Stimulated activated CD8-positive, alpha-beta memory T cell treated with anti-CD3 and anti-CD28 coated beads, Interleukin-2, amount 100 ng/mL, for 48 hours (primary cell): ENCODE data around the gene ST13.
A peak's percentile ranks its signal among the peaks of the same experiment; 100 is the strongest.
"Not testable (repeated sequence)": the region's sequence is repeated elsewhere in the genome, so short reads cannot be mapped to it uniquely, and the experiment has no call there.

Experiments
- DNase-seq, 2 donors: peaks; one replicate each; pipeline ENCODE4 v3.0.0-alpha.2; 2020; ENCODE audit warnings: low read depth in 2 of 2

ST13 gene

DNA sequence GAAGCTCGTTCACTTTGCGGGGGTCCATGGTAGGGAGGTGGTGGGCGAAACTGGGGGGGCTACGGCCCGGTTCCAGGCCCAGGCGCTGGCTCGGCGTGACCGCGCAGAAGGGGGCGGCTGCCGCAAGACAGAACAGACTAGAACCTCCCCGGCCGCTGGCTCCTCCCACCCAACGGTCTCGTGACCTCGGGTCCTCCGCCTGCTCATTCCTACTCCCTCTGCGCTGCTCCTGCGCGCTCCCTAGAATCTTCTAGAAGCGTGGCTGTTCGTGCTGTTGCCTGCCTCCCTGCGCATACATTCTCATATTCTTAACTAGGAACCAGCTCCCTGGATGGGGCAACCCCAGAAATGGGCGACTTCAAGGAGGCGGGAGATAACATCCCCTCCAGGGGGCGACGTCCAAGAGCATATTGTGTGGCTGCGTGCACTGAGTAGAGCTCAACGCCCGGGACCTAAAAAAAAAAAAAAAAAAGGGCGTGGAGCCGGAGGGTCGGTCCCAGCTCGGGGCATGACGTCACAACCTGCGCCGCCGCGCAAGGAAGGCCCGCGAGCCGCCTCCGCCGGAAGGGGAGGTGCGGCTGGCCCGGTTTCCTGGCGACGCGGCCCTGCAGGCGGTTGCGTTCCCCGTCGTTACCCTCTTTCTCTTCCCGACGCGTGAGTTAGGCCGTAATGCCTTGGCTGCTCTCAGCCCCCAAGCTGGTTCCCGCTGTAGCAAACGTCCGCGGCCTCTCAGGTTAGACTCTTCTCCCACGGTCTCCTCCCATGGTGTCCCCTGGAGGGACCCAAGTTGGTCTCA, at the start of gene ST13, which contains the start of gene XPNPEP3:
Gene ST13 (minus strand): TSS at position 127 of the 796 bp plus-strand sequence. CDS start 99 bp downstream, at position 28.
Gene XPNPEP3 (plus strand): TSS at position 636 of the 796 bp plus-strand sequence. CDS start 34 bp downstream, at position 670.
- DNase-seq = peak; percentile 94 to 95

DNA sequence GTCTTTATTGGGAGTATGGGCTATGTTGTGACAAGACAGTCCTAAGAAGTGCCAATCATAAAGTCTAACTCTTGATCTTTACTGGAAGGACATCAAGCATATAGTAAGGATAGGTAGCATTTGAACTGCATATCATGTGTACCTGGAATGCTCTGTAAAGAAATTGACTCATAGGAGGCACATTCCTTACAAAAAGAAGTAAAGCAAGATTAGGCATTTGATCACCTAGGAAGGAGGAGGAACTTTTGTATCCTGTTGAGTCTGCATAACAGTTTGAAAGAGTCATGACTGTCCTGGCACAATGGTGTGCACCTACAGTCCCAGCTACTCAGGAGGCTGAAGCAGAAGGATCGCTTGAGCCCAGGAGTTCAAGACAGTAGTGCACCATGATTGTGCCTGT, 47.7 kb upstream of the ST13 start:
- no peak for DNase-seq

DNA sequence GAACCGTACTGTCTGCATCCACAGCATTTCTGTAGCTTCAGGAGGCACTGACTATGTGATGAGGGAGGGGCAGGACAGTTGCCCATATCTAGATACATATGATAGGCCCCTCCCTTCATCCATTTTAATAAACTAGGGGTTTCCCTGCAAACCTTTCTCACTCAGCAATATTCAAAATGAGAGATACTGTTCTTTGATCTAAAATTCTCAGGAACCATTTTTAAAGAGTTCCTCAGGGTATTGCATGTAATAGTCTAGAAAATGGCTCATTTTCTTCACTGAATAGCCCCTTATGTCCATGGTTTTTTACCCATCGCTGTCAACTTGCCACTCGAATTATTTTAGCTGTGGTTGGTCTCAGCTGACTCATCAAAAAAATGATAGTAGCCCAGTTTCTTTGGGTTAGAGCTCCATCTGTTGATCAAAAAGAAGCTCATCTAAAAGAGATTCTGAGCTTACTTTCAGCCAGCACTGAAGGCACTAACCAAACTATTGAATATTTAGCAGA, 42.5 kb upstream of the ST13 start:
- DNase-seq = no peak

DNA sequence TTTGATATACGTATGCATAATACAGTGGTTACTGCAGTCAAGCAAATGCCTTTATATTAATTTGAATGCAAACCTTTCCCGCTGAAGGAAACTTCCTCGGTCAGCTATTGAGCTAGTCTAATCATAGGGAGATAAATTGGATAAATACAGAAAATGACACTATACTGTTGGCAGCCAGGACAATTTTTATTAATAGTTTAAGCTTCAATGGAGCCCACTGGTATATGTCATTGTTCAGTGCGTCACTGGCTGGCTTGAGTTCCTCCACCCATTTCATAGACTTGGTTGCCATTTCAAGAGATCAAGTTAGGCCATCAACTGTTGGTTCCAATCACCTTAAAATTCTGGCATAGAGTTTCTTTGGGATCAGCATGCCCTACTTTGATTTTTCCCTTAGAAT, 38.0 kb upstream of the ST13 start:
- DNase-seq = no peak

DNA sequence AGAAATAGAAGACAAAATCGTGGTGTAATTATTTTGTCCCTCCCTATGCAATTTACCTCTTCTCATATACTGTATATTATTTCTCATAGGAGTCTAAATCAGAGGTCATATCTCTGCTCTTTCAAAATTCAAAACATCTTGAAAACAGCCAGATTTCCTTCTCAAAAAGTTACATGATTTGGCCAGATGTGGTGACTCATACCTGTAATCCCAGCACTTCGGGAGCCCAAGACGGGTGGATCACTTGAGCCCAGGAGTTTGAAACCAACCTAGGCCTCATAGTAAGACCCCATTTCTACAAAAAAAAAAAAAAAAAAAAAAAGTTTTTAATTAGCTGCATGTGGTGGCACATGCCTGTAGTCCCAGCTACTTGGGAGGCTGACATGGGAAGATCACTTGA, 34.4 kb upstream of the ST13 start:
- no peak for DNase-seq

DNA sequence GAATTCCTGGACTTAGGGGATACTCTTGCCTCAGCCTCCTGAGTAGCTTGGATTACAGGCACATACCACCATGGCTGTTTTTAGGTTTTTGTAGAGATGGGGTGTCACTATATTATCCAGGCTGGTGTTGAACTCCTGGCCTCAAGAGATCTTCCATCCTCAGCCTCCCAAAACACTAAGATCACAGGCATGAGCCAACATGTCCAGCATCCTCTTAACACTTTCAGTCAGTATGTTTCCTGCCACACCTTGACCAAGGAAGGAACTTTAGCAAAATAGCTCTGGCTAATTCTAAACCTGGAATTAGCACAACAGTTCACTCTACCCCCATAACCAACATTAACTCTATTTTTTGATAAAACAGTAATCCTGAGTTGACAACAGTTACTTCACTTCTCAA, 32.7 kb upstream of the ST13 start:
- DNase-seq = no peak

DNA sequence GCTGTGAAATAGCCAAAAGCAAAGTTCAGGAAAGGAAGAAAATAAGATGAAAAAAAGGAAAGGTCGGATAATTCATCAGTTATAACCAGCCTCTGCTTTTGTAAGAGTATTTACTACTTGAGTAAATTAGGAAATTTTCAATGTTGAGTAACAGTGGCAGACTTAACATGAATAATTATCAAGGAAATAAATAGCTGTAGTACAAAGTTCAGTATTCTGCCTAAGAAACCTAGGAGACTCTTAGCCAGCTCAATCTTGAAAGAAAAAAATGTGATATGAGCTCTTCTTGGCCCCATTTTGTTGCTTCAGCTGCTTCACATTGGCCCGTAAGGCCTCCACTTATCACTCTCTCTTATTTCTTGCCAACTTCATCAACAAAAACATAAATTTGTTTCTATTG, 22.5 kb upstream of the ST13 start:
- no peak for DNase-seq

DNA sequence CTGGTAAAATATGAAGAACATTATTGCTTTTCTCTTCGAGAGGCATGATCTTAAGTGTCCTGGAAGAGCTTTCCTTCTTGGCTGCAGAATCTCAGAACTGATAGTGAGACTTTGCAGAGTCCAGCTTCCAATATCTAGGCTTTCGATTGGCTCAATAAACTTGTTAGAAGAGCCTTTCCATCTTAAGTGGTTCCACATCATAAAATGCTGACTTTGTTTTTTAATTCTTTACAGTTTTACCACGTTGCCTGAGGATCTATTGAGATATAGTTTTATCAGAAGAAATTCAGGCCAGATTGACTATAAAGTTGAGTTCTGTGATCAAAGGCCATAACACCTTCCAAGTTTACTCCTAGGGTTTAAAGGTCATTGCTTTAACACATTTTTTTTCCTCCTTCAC, 21.0 kb upstream of the ST13 start:
- no peak for DNase-seq

DNA sequence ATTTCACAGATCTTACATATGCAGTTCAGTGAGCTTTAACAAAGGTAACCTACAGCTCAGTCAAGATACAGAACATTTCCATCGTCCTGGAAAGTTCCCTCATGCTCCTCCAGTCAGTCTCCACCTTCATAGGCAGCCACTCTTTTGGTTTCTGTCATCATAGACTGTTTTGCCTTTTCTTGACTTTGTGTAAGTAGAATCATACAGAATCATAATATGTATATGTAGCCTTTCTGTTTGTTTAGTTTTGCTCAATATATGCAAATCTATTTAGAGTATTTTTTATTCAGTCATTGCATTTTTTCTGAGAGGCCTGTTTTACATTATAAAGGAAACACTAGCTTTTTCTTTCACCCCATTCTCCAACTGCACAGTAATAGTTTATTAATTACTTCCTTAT, 20.5 kb upstream of the ST13 start:
- no peak for DNase-seq

DNA sequence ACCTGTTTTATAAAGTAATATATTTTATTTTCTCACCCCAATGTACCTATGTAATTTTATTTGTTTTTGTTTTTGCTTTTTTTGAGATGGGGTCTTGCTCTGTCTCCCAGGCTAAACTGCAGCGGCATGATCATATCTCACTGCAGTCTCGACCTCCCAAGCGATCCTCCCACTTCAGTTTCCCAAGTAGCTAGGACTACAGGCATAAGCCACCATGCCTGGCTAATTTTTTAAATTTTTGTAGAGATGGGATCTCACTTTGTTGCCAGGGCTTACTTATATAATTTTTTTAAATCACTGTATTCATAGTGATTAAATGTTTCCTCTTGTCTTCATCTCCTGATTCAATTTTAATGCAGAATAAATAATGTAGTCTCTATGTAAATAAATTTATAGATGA, 18.7 kb upstream of the ST13 start:
- DNase-seq = no peak

DNA sequence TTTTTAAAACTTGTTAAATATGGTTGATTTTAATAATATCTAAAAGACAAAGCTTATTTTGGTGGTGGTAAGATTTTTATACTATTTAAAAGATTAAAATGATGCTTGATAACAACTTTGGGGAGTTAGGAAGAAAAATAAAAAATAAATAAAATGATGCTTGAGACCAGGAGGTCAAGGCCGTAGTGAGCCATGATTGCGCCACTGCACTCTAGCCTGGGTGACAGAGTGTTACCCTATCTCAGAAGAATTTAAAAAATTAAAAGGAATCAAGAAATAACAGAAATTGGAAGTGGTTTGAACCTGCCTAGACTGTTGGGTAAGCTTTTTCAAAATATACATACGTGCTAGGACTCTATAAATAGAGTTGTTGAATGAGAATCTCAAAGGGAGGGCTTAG, 17.6 kb upstream of the ST13 start:
- DNase-seq = no peak

DNA sequence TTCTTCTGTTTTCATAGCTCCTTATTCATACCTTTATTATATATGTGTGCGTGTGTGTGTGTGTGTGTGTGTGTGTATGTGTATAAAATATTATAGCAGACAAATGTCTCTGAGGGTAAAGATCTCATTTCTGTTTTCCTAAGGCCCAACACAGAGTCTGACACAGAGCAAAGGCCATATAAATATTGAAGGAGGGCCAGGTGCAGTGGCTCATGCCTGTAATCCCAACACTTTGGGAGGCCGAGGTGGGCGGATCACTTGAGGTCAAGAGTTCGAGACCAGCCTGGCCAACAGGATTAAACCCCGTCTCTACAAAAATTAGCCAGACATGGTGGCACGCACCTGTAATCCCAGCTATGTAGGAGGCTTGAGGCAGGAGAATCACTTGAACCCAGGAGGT, 11.9 kb upstream of the ST13 start:
- not testable (repeated sequence) for DNase-seq

DNA sequence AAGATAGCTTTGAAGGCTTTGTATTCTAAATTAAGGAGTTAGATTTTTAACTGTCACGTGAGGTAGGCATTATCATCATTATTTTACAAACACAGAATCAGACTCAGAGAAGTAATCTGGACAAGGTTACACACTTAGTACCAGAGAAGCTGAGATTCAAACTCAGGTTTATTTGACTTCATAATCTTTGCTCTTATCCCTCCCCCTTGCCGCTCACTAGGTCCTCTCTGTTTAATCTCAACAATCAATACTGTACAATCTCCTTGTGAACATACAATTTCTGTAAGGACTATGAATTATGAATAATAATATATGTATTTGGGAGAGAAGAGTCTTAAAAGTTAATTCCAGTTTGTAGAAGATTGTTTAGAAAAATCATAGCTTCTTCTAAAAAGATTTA, 10.7 kb upstream of the ST13 start:
- DNase-seq = no peak

DNA sequence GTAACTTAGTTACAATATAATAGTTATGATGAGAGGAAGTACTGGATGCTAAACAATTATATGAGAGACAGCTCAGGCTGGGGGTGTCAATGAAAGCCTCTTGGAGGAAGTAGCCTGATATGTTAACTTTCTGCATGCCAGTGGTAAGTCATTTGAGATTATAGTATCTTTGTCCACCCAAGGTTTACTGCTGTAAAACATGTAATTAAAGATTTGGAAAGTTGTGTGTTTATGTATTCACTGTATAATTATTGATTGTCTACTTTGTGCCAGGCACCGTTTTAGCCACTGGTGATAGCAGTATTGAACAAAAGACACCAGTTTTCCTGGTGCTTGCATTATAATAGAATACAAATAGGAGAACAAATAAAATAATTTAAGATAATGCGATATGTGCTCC, 6.1 kb upstream of the ST13 start:
- no peak for DNase-seq

DNA sequence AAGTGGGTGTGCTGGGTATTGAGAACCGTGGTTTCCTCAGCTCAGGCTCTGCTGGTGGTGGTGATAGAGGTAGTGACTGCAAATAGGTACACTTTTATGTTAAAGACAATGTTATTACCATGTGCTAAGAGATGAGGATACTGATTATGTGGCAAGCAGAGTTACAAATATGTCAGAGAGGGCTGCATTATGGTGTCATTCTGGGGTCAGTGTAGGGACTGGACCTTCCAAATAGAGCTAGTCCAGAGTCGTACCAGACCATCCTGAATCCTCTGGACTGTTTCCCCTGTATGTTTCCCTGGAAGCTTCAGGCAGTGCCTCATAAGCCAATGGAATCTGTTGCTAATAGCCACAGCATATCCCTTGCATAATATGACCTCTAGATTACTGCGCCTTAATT, 5.6 kb upstream of the ST13 start, which contains the start of gene DNAJB7:
Gene DNAJB7 (minus strand): TSS at position 101 of the 400 bp plus-strand sequence. CDS start 119 bp downstream, outside the sequence.
- no peak for DNase-seq

DNA sequence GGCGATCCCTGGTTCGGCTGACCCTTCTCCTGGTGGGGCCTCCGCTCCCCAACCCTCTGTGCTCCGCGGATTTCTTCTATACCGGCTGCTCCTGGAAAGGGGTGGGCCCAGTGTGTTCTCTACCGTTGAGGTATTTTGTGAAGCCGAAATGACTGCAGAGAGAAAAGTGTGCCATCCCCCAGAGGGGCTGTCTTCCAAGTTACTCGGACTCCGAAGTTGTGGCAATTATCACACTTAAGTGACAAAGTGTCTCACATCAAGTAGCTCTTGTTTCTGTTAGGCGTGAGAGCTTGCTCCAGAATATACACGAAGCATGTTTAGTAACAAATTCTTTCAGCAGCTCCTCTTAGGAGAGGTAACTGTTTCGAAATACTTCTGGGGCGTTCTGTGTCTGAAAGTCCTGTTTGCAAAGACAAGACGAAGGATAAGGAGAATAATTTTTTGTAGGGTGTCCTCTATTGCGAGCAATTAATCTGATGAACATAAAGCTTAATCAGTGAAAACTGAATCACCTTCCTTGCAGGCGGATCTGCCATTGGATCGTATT, 943 bp upstream of the ST13 start:
- DNase-seq = no peak

DNA sequence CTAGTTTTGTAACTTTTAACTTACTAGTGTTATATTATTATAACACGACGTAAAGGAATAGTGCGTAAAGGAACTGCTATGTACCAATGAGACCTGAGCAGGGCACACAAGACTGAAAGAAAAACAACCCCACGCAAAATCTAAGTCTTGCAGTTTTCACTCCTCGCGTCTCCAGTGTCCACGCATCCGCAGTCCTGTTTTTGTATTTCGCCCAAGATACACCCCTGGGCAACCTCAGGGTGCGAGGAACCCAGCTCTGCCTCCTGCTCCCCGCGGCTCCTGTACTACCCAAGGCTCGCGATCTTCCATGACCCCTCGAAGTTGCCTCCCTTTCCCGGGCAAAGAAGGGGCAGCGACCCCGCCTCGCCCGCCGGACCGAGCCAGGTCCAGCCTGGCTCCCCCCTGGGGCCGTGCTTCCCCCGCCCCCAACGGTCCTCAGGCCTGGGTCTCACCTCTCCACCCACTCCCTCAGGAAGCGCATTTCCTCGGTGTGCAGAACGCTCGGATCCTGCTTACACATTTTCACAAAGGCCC, 393 bp downstream of the ST13 start:
- DNase-seq = no peak

DNA sequence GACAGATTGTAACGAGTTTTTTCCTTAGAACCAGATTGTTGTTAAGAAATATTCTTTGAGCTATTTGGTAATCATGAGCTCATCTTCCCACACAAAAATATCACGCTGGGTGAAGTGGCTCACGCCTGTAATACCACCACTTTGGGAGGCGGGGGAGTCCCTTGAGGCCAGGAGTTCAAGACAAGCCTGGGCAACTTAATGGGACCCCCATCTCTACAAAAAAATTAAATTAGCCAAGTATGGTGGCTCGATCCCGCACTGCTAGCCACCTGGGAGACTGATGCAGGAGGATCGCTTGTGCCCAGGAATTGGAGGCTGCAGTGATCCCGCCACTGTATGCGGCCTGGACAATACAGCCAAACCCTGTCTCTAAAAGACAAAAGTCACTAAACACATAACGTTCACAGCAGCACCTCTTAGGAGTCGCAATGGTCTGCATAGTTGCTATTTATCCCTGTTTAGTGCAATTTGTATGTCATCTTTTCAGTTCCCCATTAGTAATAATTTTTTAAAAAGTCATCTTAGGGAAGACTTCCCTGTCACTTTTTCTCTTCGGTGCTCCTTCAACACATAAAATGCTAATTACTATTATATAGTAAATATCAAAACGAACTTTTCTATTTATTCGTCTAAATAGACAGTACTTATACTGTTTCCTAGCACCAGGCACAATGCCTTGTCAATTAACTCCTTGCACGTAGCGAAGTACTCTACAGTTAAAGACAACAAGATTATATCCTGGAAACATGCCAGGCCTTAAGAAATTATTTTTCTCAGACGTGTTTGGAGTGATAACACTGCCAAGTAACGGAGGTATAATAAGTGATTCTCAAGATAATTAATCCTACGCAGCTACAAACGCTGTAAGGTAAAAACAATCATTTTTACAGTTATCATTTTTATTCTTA, 1.1 kb downstream of the ST13 start:
- no peak for DNase-seq

DNA sequence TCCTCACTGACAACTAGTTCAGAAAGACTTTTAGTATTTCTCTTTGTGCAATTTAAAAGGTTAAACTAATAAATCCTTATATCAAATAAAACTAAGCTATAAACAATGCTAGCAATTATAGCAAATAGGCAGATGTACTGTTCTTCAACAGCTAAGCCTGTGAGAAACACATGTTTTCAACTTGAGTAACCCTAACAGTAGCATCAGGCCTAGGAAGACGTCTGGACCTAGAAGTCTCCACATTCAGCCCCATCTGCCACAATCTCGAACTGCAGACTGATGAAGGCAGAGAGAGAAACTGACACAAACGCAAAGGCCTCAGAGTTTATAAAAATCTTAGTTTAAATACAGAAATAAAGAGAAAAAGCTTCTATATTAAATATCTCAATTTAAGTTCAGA, 2.5 kb downstream of the ST13 start:
- DNase-seq = no peak

DNA sequence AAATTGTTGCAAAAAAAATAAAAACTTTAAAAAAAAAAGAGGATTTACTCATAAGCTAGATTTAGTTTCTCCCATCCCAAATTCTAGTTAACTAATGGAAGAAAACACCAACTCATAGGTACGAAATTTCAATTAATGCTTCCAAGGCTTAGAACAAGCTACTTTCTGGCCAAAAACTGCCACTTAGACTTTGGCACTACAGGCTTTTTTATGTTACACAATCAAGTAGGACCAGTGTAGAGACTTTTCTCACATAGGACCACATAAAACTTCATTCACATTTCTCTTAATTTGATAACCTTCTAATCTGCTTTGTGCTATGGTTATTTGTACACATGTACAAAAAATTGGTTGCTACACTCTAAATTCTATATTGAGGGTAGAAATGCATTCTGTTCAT, 3.1 kb downstream of the ST13 start:
- no peak for DNase-seq

DNA sequence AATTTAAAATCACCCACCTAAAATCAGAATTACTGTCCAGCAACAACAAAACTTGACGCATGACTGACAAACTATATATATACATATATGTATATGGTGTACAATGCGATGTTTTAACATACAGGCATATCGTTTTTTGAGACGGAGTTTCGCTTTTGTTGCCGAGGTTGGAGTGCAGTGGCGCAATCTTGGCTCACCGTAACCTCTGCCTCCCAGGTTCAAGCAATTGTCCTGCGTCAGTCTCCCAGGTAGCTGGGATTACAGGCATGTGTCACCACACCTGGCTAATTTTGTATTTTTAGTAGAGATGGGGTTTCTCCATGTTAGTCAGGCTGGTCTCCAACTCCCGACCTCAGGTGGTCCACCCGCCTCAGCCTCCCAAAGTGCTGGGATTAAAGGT, 10.6 kb downstream of the ST13 start:
- not testable (repeated sequence) for DNase-seq

DNA sequence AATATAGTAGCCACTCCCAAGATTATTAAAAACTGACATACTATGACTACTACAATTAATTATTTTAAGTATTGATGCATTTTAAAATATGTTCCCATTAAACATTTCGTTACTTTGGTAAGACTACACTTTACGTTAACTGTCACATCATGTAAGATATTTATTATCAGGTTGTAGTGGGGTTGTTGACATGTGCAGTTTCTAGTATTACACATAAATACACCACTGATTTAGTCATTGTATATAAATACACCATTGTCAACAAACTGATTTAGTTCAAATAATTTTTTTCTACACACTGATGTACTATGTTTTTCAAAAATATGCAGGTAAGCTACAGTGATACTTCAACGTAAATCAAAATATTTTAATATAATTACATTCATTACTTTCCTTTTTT, 11.5 kb downstream of the ST13 start:
- DNase-seq = no peak
